ENCODE results near the gene TPSG1.
"Not testable (repeated sequence)": the region's sequence is repeated elsewhere in the genome, so short reads cannot be mapped to it uniquely, and the experiment has no call there.

The TPSG1 gene

DNA sequence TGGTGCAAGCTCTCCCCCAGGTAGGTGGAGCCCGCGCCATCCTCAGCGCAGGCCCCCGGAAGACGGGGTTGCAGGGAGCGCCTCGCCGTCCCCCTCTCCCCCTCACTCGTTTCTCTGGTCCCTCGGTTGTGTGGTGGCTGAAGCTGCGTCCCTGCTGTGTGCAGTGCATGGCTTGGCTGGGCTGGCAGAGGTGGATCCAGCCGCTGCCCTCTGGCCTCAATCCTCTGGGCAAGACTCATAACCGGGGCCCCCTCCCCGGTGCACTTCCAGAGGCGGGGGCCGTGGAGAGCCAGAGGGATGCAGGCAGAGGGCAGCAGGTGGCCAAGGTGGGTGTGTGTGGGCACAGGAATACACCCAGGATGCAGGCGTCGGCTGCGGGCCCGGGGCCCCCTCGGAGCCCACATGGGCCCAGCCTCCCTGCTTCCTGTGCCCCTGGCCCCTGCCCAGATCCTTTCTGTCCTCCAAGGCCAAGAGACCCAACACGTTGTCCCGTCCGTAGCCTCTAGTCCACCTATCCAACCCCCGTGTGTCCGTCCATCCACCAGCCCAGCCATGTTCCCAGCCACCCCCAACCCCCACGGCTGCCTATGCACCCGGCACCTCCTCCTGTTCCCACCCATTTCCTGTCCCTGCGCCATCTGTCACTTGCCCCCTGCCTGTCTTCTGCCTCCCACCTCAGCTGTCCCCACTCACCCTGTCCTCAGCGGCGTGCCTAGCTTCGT lies 9.3 kb downstream of the TPSG1 start:
- DNase-seq (ENCODE audit: low spot score), result no peak

DNA sequence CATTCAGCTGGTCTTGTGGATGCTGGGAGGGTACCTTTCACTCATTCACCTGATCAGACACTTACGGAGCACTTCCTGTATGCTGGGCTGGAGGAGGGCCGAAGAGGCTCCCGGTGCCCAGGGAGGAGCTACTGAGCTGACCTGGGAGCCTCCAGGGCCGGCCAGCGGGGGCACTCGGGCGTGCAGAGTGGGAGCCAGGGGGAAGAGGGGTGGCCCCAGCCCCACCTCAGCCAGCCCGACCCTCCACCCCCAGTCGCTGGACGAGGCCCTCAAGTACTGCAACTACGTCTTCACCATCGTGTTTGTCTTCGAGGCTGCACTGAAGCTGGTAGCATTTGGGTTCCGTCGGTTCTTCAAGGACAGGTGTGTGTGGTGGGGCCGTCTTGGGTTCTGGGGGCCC lies 10.3 kb downstream of the TPSG1 start:
- no peak for DNase-seq (ENCODE audit: low spot score)

DNA sequence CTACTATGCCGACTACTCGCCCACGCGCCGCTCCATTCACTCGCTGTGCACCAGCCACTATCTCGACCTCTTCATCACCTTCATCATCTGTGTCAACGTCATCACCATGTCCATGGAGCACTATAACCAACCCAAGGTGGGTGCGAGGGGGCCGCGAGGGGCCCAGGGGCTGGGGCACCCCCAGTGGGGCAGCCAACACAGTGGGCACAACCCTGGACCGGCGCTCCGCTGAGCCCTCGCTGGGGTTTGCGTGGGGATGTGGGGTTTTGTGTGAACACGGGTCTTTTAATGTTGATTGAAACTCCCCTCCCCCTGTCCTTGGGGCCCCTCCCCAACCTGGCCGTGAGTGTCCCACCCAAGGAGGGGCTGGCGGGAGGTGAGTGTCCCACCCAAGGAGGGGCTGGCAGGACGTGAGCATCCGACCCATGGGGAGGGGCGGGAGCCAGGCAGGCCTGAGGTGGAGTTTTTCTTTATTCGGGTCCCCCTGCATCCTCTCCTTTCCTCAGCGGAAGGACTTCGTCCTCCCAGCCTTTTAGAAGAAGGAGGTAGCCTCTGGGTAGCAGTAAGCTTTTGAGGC lies 11.2 kb downstream of the TPSG1 start:
- no peak for DNase-seq (ENCODE audit: low spot score)

DNA sequence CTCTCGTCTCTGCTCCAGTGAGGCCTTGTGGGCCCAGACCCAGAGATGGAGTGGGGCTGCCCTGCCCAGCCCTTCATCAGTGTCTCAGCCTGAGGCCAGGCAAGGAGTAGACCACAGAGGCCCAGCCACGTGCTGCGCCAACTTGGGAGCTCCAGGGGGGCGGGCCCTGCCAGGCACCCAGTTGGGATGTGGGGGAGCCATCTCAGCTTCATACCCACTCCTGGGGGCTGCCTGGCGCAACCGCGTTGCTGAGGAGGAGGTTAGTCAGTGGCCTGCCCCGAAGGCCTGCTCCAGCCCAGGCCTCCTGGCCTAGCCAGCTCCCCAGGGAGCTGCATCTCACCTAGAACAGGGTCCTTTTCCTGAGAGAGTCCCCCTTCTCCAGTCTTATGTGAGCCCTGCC lies 11.8 kb downstream of the TPSG1 start:
- no peak for DNase-seq (ENCODE audit: low spot score)

DNA sequence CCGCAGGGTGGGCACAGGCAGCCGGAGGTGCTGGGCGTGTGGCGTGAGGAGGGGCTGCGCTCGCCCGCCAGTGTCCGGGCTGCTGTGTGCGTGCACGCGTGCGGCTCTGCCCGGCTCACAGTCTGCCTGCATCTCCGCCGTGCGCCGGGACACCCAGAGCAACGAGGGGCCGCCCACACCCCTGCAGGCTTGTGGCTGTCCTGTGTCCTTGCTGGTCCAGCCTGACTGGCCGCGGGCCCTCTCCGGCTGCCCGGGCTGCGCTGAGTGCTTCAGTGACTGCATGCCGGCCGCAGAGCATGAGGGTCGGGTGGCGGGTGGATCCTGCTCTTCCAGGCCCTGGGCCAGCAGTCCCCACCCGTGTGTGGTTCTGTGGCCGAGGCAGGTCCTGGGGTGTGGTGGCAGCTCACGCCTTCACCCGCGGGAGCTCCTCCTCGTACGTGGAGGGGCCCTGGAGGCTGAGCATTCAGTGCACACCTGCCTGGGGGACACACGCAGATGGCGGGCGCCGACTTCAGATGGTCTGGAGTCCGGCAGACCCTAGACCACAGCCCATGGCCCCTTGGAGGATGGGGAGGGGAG lies 12.4 kb downstream of the TPSG1 start:
- DNase-seq (ENCODE audit: low spot score), result no peak

DNA sequence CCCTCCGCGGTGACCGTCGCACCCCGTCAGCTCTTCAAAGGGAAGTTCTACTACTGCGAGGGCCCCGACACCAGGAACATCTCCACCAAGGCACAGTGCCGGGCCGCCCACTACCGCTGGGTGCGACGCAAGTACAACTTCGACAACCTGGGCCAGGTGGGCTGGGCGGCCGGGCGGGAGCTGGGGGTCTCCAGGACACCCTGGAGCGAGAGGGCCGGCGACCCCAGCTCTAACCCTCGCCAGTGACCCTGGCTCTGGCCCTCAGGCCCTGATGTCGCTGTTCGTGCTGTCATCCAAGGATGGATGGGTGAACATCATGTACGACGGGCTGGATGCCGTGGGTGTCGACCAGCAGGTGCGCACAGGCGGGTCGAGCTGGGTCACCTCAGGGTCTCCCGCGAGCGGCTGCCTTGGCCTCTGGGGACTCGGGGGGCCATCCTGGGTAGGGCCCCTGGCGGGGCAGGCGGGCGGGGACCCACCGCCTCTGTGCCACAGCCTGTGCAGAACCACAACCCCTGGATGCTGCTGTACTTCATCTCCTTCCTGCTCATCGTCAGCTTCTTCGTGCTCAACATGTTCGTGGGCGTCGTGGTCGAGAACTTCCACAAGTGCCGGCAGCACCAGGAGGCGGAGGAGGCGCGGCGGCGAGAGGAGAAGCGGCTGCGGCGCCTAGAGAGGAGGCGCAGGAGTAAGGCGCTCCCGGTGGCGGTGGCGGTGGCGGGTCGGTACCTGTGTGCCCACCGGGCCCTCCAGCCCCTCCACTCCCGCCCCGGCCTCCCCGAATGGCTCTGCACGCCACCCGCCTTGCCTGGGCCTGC lies 13.4 kb downstream of the TPSG1 start:
- no peak for DNase-seq (ENCODE audit: low spot score)

DNA sequence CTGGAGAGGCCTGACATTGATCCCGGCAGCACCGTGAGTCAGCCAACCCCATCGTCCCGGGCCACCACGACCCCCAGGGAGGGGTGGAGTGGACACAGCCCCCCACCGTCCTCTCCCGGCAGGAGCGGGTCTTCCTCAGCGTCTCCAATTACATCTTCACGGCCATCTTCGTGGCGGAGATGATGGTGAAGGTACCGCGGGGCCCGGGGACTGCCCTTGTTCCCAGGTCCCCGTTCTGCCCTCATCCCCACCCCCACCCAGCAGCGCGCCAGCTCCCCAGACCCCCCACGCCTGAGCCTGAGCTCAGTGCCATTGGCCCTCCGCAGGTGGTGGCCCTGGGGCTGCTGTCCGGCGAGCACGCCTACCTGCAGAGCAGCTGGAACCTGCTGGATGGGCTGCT lies 14.6 kb downstream of the TPSG1 start:
- DNase-seq (ENCODE audit: low spot score), result no peak

DNA sequence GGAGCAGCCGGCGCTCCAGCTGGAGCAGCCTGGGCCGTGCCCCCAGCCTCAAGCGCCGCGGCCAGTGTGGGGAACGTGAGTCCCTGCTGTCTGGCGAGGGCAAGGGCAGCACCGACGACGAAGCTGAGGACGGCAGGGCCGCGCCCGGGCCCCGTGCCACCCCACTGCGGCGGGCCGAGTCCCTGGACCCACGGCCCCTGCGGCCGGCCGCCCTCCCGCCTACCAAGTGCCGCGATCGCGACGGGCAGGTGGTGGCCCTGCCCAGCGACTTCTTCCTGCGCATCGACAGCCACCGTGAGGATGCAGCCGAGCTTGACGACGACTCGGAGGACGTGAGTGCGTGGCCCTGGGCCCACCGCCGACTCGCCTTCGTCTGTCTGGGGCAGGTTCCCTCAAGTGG lies 16.0 kb downstream of the TPSG1 start:
- DNase-seq (ENCODE audit: low spot score), result no peak

DNA sequence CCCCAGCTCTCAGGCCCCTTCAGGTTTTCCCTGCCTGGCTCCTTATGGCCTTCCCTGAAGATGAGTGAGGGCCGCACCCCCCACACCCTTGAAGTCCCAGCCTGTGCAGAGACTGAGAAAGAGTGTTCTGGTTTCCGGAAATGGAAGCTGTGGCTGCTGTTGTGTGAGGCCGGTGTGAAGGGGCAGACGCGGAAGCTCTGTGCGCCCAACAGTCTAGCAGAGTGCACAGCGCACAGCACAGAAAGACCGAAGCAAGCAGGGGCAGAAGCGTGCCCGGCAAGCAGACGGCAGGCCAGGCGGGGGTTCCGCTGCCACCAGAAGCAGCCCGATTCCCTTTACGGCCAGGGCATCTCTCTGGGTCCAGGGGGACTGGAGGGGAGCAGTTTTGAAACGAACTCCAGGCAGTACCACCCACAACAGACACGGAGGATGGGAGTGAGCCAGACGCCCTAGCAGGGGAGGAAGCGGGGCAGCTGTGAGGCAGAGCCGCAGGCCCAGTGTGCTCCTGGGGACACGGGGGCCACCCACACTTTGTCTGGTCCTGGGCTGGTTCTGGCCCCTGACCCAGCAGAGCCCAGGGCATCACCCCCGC lies 16.7 kb downstream of the TPSG1 start:
- no peak for DNase-seq (ENCODE audit: low spot score)

DNA sequence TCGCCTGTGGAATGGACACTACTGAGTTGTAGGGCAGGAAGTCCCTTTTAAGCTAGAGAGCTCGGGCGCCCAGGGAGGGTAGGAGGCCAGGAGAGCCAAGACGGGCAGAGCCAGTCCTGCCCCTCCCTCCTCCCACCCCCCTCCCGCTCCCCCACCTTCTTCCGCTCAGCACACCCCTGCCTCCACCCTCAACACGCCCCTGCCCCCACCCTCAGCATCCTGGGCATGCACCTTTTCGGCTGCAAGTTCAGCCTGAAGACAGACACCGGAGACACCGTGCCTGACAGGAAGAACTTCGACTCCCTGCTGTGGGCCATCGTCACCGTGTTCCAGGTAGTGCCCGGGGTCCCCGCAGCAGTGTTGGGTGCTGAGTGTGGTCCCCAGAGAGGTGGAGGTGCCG lies 18.3 kb downstream of the TPSG1 start:
- no peak for DNase-seq (ENCODE audit: low spot score)

DNA sequence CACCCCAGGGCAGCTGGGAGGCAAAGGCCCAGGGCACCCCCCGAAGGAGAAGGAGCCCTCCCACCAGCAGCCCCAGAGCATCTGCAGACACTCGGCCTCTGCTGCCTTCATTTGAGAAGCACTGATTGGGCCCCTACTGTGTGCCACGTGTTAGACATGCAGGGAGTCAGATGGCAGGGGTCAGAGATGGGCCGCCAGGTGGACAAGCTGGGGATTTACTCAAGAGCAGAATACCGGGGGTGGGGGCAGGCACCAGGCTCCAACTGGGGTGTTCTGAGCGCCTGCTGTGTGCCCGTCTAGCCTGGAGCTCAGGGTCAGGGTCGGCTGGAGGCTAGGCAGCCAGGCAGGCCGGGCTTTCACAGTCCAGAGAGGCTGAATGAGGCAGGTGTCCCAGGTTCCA lies 18.7 kb downstream of the TPSG1 start:
- DNase-seq (ENCODE audit: low spot score), result no peak

DNA sequence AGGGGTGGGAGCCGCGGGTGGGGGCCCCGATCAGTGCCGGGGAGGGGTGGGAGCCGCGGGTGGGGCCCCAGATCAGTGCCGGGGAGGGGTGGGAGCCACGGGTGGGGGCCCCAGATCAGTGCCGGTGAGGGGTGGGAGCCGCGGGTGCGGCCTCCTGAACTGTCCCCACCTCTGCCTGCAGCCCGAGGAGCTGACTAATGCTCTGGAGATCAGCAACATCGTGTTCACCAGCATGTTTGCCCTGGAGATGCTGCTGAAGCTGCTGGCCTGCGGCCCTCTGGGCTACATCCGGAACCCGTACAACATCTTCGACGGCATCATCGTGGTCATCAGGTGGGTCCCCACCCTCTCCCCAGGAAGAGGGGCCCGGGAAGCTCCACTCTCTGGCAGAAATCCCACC lies 20.1 kb downstream of the TPSG1 start:
- no peak for DNase-seq (ENCODE audit: low spot score)

DNA sequence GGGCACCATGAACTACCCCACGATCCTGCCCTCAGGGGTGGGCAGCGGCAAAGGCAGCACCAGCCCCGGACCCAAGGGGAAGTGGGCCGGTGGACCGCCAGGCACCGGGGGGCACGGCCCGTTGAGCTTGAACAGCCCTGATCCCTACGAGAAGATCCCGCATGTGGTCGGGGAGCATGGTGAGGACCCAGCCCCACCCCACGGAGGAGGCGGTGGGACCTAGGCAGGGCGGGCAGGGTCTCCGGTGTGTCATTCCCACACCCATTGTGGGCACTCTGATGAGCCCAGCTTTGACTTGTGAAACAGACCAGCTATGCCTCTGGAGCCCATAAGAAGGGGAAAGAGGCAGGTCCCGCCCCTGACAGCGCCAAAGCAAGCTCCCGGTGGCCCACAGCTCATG lies 22.8 kb downstream of the TPSG1 start:
- no peak for DNase-seq (ENCODE audit: low spot score)

DNA sequence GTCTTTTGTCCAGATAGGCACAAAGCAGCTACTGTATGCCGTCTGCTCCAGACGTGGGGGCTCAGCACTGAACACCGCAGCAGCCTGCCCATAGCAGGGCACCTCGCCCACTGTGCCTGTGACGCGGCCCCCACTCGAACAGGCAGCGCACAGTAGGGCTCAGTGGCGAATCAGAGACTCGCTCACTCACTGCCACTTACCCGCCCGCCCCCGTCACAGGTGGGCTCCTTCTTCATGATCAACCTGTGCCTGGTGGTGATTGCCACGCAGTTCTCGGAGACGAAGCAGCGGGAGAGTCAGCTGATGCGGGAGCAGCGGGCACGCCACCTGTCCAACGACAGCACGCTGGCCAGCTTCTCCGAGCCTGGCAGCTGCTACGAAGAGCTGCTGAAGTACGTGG lies 23.6 kb downstream of the TPSG1 start:
- no peak for DNase-seq (ENCODE audit: low spot score)

DNA sequence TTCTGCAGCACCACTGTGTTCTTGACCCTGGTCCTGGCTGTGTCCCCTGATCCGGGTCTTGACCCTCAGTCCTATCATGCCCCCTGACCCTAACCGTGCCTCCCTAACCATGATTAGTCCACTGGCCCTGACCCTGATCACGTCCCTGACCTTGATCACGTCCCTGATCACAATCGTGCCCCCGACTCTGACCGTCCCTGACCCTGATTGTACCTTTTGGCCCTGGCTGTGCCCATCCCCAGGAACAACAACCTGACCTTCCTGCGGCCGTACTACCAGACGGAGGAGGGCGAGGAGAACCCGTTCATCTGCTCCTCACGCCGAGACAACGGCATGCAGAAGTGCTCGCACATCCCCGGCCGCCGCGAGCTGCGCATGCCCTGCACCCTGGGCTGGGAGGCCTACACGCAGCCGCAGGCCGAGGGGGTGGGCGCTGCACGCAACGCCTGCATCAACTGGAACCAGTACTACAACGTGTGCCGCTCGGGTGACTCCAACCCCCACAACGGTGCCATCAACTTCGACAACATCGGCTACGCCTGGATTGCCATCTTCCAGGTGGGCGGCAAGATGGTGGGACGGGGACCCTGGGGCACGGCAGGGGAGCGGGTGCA lies 24.9 kb downstream of the TPSG1 start:
- no peak for DNase-seq (ENCODE audit: low spot score)

DNA sequence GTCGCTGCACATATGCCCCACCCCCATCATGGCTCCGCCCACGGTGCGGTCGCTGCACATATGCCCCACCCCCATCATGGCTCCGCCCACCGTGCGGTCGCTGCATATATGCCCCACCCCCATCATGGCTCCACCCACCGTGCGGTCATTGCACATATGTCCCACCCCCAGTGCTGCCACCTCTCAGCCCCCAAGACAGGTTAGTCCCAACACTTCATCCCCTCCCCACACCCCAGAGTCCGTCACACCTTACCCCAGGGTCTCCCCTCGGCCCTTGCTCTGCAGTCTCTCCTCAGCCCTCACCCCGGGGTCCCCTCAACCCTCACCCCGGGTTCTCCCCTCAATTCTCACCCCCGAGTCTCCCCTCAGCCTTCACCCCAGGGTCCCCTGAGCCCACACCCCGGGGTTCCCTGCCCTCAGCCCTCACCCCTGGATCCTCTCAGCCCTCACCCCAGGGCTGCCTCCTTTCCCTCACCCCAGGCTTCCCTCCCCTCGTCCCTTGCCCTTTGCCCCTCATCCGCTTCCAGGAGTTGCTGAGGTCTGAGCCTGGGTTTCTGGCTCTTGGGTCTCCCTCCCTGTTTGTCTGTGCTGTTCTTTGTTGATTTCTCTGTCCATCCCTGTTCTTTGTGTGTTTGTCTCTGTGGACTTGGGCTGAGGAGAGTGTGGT lies 25.6 kb downstream of the TPSG1 start:
- no peak for DNase-seq (ENCODE audit: low spot score)

DNA sequence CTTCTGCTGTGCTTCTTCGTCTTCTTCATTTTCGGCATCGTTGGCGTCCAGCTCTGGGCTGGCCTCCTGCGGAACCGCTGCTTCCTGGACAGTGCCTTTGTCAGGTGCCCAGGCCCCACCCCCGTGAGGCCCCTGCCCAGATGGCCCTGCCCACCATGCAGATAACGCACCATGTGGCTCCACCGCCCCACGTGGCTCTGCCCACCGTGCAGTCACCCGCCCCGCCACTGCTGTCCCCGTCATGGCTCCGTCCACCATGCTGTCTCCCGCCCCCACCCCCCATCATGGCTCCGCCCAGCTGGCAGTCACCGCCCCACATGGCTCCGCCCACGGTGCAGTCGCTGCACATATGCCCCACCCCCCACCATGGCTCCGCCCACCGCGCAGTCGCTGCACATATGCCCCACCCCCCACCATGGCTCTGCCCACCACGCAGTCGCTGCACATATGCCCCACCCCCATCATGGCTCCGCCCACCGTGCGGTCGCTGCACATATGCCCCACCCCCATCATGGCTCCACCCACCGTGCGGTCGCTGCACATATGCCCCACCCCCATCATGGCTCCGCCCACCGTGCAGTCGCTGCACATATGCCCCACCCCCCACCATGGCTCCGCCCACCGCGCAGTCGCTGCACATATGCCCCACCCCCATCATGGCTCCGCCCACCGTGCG lies 26.3 kb downstream of the TPSG1 start:
- DNase-seq (ENCODE audit: low spot score), result not testable (repeated sequence)

DNA sequence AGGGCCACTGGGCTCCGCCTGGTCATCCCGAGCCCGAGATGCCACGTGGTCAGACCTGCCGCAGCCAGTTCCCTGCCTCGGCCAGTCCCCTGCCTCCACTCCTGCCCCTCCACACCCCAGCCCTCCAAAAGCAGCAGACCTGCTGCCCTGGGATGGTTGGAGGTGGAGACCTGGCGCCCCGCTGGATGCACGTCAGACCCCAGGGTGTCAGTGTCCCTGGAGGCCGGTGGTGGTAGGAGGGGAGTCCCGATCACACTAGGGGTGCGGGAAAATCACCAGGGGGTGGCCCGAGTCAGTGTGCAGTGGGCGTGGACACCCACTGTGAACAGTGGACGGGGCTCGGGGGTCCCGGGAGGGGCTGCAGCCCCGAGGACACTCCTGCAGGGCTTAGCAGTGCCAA lies 26.9 kb downstream of the TPSG1 start:
- DNase-seq (ENCODE audit: low spot score), result no peak

DNA sequence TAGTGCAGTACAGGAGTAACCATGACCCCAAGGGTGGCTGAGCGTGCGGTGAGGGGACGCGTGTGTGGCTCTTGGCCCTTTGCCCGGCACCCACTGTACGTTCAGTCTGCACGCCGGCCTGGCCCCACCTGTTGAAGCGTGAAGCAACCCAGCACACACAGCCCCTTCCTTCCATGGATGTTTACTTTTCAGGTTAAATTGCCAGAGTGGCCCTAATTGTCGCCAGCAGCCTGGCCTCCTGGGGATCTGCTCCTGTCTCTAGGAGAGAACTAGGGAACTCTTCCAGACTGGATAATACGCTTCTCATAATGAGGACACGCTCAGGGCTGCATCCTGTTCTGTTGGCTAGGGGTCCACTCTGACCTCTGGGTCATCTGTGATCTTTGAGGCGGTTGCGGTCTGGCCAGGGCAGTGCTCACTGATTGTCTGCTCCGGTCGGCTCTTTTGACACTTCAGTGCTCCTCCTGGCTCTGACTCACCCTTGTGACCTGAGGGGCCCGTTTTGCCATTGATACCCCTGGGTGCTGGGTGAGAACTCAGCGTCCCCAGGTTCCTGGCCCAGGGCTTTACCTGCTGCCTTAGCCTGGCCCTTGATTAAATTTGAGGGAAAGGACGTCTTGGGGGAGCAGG lies 27.7 kb downstream of the TPSG1 start:
- DNase-seq (ENCODE audit: low spot score), result no peak

DNA sequence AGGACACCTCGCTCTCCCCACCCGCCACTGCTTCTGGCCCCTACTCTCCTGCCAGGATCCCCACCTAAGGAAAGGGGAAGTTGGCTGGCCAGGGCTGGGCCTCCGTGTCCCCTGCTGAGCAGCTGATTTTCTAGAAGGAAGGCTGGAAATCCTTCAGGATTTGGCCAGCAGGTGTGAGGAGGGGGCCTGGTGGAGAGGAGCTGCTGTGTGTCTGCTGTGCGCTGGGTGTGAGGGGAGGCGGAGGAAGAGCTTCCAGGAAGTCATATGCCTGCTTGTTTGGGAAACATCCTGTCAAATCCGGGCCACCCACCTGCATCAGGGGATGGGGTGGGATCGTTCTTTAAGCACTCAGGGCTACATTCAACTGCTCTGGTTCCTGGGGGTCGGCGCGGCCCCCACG lies 28.6 kb downstream of the TPSG1 start:
- DNase-seq (ENCODE audit: low spot score), result no peak

DNA sequence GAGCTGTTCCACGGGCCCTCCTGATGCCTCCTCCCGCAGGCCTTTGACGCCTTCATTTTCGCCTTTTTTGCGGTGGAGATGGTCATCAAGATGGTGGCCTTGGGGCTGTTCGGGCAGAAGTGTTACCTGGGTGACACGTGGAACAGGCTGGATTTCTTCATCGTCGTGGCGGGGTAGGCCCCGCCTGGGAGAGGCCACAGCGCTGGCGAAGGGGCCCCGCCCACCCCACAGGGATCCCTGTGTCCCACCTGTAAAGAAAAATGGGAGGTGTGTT lies 29.7 kb downstream of the TPSG1 start:
- no peak for DNase-seq (ENCODE audit: low spot score)
